Immature natural killer cell (primary cell): ENCODE results near the gene TMEM222. TPM values are rescaled to one million over a fixed set of nuclear protein-coding genes. Genes with fewer than 3 reads are reported as not detected.
A peak's percentile ranks its signal among the peaks of the same experiment; 100 is the strongest.
"Not testable (repeated sequence)": the region's sequence is repeated elsewhere in the genome, so short reads cannot be mapped to it uniquely, and the experiment has no call there.

Experiments
- DNase-seq, 3 donors: peaks; one replicate each; pipeline ENCODE4 v3.0.0; 2022; ENCODE audit warnings: mixed read lengths in 1 of 3
- H3K27ac Mint-ChIP-seq, 6 donors: one replicate each; pipeline ENCODE4 v1.8.0; 2020; ENCODE audit warnings: mixed read lengths in 6 of 6, mild to moderate bottlenecking in 5 of 6, inconsistent platforms in 4 of 6, moderate library complexity in 3 of 6
- H3K27me3 Mint-ChIP-seq, 3 donors: one replicate each; pipeline ENCODE4 v1.8.0; 2020 to 2021; ENCODE audit warnings: low read depth in 3 of 3, mild to moderate bottlenecking in 3 of 3, mixed read lengths in 3 of 3, moderate library complexity in 3 of 3, inconsistent platforms in 1 of 3
- H3K36me3 Mint-ChIP-seq, 3 donors: one replicate each; pipeline ENCODE4 v1.8.0; 2020; ENCODE audit warnings: mixed read lengths in 3 of 3, inconsistent platforms in 2 of 3, mild to moderate bottlenecking in 2 of 3
- H3K4me1 Mint-ChIP-seq, 2 donors: one replicate each; pipeline ENCODE4 v1.8.0; 2020; ENCODE audit warnings: inconsistent platforms in 2 of 2, mild to moderate bottlenecking in 2 of 2, mixed read lengths in 2 of 2, moderate library complexity in 1 of 2
- H3K4me3 Mint-ChIP-seq, 5 donors: one replicate each; pipeline ENCODE4 v1.8.0; 2020; ENCODE audit warnings: mild to moderate bottlenecking in 5 of 5, mixed read lengths in 5 of 5, inconsistent platforms in 3 of 5, moderate library complexity in 3 of 5
- H3K9me3 Mint-ChIP-seq, 6 donors: one replicate each; pipeline ENCODE4 v1.8.0; 2020; ENCODE audit warnings: mild to moderate bottlenecking in 6 of 6, mixed read lengths in 6 of 6, inconsistent platforms in 4 of 6, moderate library complexity in 3 of 6
- polyA plus RNA-seq, 3 donors: library from polyadenylated mRNA; unstranded; fragments of 300-500 nt; fragmentation: Illumina TruSeq; gene quantifications; one replicate each; pipeline ENCODE4 v1.2.3, GENCODE V29; 2021

Gene TMEM222
- polyA plus RNA-seq, result 10 to 100 TPM; 56.0 to 99.3 (median 69.8) TPM

GRCh38 chr1:27321813-27322568, at the start of gene TMEM222:
Gene TMEM222, plus strand, starts transcription at chr1:27322163. Its CDS starts 35 bp downstream, at chr1:27322198.
- Mint-ChIP-seq H3K27ac (peak within 1 kb of the TSS; percentile 93 to 97 (median 95)), H3K36me3 (peaks cover 0 to 15% (median 0%) of the 10 kb centered on the region in 3 donors), H3K4me1 (peaks cover 49 to 55% of the 10 kb centered on the region in 2 donors), H3K27me3 (peaks cover 0 to 18% (median 5%) of the 10 kb centered on the region in 3 donors), H3K9me3 (peaks cover 0 to 2% (median 0%) of the 10 kb centered on the region in 6 donors), H3K4me3 (peak within 1 kb of the TSS; percentile 94 to 97 (median 96))
- DNase-seq, result peak; percentile 96 to 97 (median 97)

DNA sequence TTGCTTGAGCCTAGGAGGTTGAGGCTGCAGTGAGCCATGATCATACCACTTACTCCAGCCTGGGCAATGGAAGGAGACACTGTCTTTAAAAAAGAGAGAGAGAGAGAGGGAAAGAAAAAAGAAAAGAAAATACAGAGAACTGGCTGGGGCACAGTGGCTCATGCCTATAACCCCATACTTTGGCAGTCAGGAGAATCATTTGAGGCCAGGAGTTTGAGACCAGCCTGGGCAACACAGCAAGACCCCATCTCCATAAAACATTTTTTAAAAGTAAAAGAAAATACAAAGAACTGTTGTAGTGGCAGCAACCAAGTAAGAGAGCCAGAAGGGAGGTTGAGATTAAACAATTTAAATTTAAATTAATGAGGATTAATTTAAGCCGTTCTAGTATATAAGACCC, 47.8 kb upstream of the TMEM222 start:
- Mint-ChIP-seq H3K9me3 (no peaks in the 10 kb centered on the region), H3K4me3 (no peak overlapping the region), H3K36me3 (peaks cover 10 to 21% (median 11%) of the 10 kb centered on the region in 3 donors), H3K27me3 (no peaks in the 10 kb centered on the region), H3K4me1 (peaks cover 17 to 29% of the 10 kb centered on the region in 2 donors), H3K27ac (no peak overlapping the region)
- no peak for DNase-seq

DNA sequence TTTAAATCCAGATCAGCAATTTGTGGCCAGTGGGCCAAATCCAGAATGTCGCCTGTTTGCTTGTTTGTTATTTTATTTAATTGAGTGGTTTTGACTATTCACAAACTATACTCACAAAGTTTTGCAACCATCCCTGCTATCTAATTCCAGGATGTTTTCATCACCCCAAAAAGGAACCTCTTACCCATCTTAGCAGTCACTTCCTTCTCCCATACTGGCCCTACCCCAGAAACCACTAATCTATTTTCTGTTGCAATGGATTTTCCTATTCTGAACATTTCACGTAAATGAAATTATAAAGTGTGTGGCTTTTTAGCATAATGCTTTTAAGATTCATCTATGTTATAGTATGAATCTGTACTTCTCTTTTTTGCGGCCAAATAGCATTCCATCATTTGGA, 46.3 kb upstream of the TMEM222 start:
- Mint-ChIP-seq H3K36me3 (peaks cover 7 to 21% (median 10%) of the 10 kb centered on the region in 3 donors), H3K4me1 (peaks cover 16 to 25% of the 10 kb centered on the region in 2 donors), H3K9me3 (no peaks in the 10 kb centered on the region), H3K27ac (peak overlapping the region in 1 of 6 donors; percentile 30), H3K27me3 (no peaks in the 10 kb centered on the region), H3K4me3 (no peak overlapping the region)
- DNase-seq, result no peak

GRCh38 chr1:27284425-27285273, 37.3 kb upstream of the TMEM222 start:
- Mint-ChIP-seq H3K27ac (peak overlapping the region in 2 of 6 donors; percentile 4 to 81), H3K4me3 (no peak overlapping the region)

GRCh38 chr1:27285274-27285660, 36.7 kb upstream of the TMEM222 start:
- Mint-ChIP-seq H3K9me3 (no peaks in the 10 kb centered on the region), H3K4me1 (peaks cover 0 to 2% of the 10 kb centered on the region in 2 donors), H3K36me3 (peaks cover 15 to 22% (median 16%) of the 10 kb centered on the region in 3 donors), H3K4me3 (no peak overlapping the region), H3K27ac (no peak overlapping the region), H3K27me3 (peaks cover 0 to 3% (median 0%) of the 10 kb centered on the region in 3 donors)
- DNase-seq, result no peak

More at GRCh38 chr1:27284425-27285273, 37.3 kb upstream of the TMEM222 start:
- Mint-ChIP-seq H3K27me3 (peaks cover 0 to 3% (median 0%) of the 10 kb centered on the region in 3 donors), H3K9me3 (no peaks in the 10 kb centered on the region), H3K4me1 (peaks cover 0 to 2% of the 10 kb centered on the region in 2 donors), H3K36me3 (peaks cover 15 to 22% (median 16%) of the 10 kb centered on the region in 3 donors)
- DNase-seq, result peak; percentile 70 to 80 (median 71)

GRCh38 chr1:27285821-27286220, 36.1 kb upstream of the TMEM222 start:
- not testable (repeated sequence) for H3K27me3 Mint-ChIP-seq, H3K9me3 Mint-ChIP-seq, DNase-seq, H3K4me1 Mint-ChIP-seq, H3K4me3 Mint-ChIP-seq, H3K27ac Mint-ChIP-seq
- H3K36me3 Mint-ChIP-seq, result peaks cover 15 to 28% (median 21%) of the 10 kb centered on the region in 3 donors

- H3K27ac Mint-ChIP-seq, H3K27me3 Mint-ChIP-seq, DNase-seq, H3K9me3 Mint-ChIP-seq, H3K4me3 Mint-ChIP-seq, H3K4me1 Mint-ChIP-seq: not testable (repeated sequence)
- peaks cover 15 to 31% (median 18%) of the 10 kb centered on the region in 3 donors for H3K36me3 Mint-ChIP-seq
These were observed 32.8 kb upstream of the TMEM222 start for GRCh38 chr1:27289125-27289524.

DNA sequence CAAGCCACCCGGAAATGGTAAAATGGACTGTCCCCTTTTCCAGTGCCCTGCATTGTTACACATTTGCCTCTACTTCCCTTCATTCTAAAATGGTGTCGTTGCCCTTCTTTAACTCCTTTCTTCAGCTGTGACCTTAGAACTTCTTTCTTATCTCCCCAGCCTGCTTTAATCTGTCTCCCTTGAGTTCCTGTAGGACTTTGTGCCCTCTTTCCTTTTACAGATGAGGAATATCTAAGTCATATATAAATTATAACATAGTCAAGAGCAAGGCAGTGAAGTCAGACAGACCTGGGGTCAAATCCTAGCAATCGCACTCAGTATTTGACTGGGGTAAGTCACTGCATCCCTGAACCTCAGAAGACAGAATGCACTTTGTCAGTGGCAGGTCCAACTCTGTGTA, 31.4 kb upstream of the TMEM222 start:
- H3K4me3 Mint-ChIP-seq, result no peak overlapping the region
- H3K9me3 Mint-ChIP-seq, result no peaks in the 10 kb centered on the region
- no peaks in the 10 kb centered on the region for H3K4me1 Mint-ChIP-seq
- no peaks in the 10 kb centered on the region for H3K27me3 Mint-ChIP-seq
- peaks cover 19 to 35% (median 22%) of the 10 kb centered on the region in 3 donors for H3K36me3 Mint-ChIP-seq
- H3K27ac Mint-ChIP-seq, result no peak overlapping the region
- DNase-seq, result no peak

DNA sequence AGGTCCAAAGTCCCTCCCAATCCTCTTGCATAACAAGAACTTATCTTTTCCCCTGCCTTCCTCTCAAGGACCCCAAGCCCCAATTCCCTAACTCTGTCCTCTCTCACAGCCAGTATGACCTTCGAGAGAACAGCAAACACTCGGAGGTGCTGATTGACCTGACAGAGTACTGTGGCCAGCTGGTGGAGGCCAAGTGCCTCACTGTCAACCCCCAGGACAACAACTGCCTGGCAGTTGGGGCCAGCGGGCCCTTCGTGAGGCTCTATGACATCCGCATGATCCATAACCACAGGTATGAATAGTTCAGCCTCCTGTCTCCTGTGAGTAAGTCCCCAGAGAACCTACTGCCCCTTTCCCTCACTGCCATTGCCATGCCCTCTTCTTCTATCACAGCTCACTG, 29.9 kb upstream of the TMEM222 start:
- H3K4me1 Mint-ChIP-seq, result no peaks in the 10 kb centered on the region
- no peak for DNase-seq
- no peaks in the 10 kb centered on the region for H3K27me3 Mint-ChIP-seq
- peaks cover 19 to 39% (median 22%) of the 10 kb centered on the region in 3 donors for H3K36me3 Mint-ChIP-seq
- no peaks in the 10 kb centered on the region for H3K9me3 Mint-ChIP-seq
- no peak overlapping the region for H3K4me3 Mint-ChIP-seq
- H3K27ac Mint-ChIP-seq, result no peak overlapping the region

- H3K27me3 Mint-ChIP-seq, result no peaks in the 10 kb centered on the region
- peaks cover 12 to 32% (median 20%) of the 10 kb centered on the region in 3 donors for H3K36me3 Mint-ChIP-seq
- no peak overlapping the region for H3K4me3 Mint-ChIP-seq
- H3K9me3 Mint-ChIP-seq, result no peaks in the 10 kb centered on the region
- H3K4me1 Mint-ChIP-seq, result no peaks in the 10 kb centered on the region
- no peak overlapping the region for H3K27ac Mint-ChIP-seq
- DNase-seq, result no peak
These were observed 28.0 kb upstream of the TMEM222 start for GRCh38 chr1:27293915-27294314.

- Mint-ChIP-seq H3K27ac (no peak overlapping the region), H3K36me3 (peaks cover 14 to 23% (median 15%) of the 10 kb centered on the region in 3 donors), H3K4me1 (peaks cover 0 to 3% of the 10 kb centered on the region in 2 donors), H3K9me3 (no peaks in the 10 kb centered on the region), H3K4me3 (no peak overlapping the region), H3K27me3 (peaks cover 0 to 2% (median 0%) of the 10 kb centered on the region in 3 donors)
- peak; percentile 35 to 50 (median 42) for DNase-seq
These were observed 25.1 kb upstream of the TMEM222 start for GRCh38 chr1:27296773-27297291.

- Mint-ChIP-seq H3K4me1 (peaks cover 0 to 3% of the 10 kb centered on the region in 2 donors), H3K4me3 (no peak overlapping the region), H3K27ac (no peak overlapping the region), H3K27me3 (peaks cover 0 to 2% (median 0%) of the 10 kb centered on the region in 3 donors), H3K9me3 (no peaks in the 10 kb centered on the region), H3K36me3 (peaks cover 15 to 25% (median 18%) of the 10 kb centered on the region in 3 donors)
- no peak for DNase-seq
These were observed 24.1 kb upstream of the TMEM222 start for GRCh38 chr1:27297903-27298302.

DNA sequence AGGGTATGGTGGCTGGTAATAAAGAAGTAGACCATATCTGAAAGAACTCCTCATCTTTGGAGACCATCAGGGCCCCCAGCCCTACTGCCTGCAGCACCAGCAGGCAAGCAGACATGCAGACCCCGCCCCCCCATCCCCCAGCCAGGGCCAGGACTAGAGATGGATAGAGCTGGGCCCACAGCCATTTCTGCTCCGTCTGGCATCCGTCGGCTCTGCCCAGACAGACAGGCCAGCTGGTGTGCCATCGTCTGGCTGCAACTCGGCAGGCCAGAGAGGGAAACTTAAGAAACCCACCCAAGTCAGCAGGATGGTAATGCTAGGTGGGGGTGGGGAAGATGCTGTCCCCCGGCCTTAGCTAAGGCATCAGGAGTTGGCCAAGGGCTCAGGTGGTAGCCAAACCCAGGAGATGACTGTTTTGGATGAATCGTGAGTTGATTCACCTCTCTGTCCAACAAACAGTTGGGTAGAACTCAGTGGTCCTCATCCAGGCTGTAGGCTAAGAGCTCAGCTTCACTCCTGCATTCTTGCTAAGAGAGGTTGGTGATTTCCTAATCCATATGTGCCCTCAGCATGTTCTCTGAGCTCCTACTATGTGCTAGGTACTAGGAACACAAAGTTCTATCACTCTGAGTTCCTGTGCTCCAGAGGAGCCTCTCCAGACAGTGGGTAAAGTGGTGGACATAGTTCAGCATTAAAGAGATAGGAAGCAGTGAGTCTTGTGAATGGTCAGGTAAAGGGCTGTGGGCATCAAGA, 23.2 kb upstream of the TMEM222 start:
- peaks cover 0 to 2% (median 0%) of the 10 kb centered on the region in 3 donors for H3K27me3 Mint-ChIP-seq
- peaks cover 0 to 3% of the 10 kb centered on the region in 2 donors for H3K4me1 Mint-ChIP-seq
- H3K27ac Mint-ChIP-seq, result no peak overlapping the region
- DNase-seq, result no peak
- peaks cover 12 to 23% (median 14%) of the 10 kb centered on the region in 3 donors for H3K36me3 Mint-ChIP-seq
- no peak overlapping the region for H3K4me3 Mint-ChIP-seq
- H3K9me3 Mint-ChIP-seq, result no peaks in the 10 kb centered on the region
